HG03520 (cell line): Measurements from ENCODE around the gene CD22.

Experiments used
- ATAC-seq: cut with Tn5 transposase; IDR thresholded peaks from one replicate; pipeline ENCODE4 v1.9.1; 2021; ENCODE audit warnings: mild to moderate bottlenecking, moderate library complexity; ENCODE audit not compliant: unreplicated experiment

CD22 gene

DNA sequence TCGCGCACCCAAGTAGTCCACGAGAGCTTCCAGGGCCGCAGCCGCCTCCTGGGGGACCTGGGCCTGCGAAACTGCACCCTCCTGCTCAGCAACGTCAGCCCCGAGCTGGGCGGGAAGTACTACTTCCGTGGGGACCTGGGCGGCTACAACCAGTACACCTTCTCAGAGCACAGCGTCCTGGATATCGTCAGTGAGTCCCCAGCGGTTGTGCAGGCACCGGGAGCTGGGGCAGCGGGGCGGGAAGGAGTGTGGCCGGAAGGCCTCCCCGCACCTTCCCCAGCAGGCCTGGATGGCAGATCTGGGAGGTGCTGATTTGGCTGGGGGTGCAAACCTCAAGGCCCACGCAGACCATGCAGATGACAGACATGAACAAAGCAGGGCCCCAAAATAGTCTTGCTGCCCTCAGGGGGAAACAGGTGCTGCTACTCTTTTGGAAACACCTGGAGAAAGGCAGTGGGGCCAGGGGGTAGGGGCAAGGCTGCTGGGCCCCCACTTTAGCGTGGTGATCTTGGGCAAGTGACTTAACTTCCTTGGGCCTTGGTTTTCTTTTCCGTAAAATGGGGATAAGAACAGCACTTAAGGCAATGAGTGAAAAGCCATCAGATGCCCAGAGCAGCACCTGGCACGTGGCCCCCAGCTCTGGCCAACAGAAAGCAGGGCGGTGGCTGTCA, 33.1 kb upstream of the CD22 start:
- ATAC-seq = no peak

DNA sequence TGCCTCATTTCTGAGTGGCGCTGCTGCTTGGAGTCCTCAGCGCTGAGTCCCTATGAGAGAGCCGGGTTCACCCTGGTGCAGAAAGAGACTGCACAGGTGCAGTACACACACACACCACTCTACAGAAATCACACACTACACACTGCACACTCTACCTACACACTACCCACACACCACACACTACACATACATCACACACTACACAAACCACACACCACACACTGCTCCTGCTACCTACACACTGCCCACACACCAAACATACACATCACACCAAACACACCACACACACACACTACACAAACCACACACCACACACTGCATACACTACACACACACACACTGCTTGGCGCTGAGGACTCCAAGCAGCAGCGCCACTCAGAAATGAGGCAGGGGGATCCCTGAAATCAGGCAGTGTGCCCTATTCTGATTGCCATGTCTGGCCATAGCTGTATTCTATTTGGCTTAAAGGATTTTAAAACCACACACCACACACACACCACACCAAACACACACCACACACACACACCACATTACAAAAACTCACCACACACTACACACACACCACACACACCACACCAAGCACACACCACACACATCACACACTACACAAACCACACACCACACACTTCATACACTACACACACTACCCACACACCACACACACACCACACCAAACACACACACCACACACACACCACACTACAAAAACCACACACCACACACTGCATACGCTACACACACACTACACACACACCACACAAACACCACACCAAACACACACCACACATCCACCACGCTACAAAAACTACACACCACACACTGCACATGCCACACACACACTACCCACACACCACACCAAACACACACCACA, 32.1 kb upstream of the CD22 start:
- ATAC-seq = no peak

DNA sequence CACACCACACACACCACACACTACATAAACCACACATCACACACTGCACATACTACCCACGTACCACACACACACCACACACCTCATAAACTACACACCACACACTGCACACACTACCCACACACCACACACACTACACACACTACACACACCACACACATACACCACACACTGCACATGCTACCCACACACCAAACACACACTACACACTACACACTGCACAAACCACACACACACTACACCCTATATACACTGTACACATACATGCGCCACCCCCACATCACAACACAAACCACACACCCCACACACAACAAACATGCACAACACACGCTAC, 31.5 kb upstream of the CD22 start:
- ATAC-seq = no peak

DNA sequence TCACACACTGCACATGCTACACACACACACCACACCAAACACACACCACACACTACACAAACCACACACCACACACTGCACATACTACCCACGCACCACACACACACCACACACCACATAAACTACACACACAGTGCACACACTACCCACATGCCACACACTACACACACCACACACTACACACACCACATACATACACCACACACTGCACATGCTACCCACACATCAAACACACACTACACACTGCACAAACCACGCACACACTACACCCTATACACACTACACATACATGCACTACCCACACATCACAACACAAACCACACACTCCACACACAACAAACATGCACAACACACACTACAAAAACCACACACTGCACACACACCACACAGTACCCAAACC, 31.1 kb upstream of the CD22 start:
- no peak for ATAC-seq

DNA sequence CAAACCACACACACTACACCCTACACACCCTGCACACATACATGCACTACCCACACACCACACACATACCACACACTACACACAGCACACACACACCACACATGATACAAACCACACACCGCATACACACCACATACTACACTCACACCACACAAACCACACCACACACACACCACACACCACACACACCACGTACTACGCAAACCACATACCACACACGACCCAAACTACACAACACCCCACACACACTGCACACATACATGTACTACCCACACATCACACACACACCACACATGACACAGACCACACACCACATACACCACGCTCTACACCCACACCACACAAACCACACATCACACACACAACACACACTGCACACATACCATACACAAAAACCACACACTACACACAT, 30.4 kb upstream of the CD22 start:
- no peak for ATAC-seq

DNA sequence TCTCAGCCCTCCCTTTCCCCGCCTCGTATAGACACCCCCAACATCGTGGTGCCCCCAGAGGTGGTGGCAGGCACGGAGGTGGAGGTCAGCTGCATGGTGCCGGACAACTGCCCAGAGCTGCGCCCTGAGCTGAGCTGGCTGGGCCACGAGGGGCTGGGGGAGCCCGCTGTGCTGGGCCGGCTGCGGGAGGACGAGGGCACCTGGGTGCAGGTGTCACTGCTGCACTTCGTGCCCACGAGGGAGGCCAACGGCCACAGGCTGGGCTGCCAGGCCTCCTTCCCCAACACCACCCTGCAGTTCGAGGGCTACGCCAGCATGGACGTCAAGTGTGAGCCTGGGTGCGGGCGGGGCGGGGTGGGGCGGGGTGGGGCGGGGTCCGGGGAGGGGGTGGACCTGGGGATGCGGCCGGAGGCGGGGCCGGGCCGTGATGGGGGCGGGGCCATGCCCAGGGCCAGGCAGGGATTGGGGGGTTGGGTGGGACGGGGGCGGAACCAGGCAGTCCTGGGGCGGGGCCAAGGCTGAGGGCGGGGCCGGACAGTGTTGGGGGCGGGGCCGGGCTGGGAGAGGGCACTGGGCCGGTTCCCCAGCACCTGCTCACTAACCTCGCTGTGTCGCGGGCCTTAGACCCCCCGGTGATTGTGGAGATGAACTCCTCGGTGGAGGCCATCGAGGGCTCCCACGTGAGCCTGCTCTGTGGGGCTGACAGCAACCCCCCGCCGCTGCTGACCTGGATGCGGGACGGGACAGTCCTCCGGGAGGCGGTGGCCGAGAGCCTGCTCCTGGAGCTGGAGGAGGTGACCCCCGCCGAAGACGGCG, 29.3 kb upstream of the CD22 start:
- ATAC-seq = no peak

GRCh38 chr19:35300339-35300649, 28.7 kb upstream of the CD22 start:
- ATAC-seq = no peak

GRCh38 chr19:35301961-35302360, 27.0 kb upstream of the CD22 start:
- ATAC-seq = no peak

DNA sequence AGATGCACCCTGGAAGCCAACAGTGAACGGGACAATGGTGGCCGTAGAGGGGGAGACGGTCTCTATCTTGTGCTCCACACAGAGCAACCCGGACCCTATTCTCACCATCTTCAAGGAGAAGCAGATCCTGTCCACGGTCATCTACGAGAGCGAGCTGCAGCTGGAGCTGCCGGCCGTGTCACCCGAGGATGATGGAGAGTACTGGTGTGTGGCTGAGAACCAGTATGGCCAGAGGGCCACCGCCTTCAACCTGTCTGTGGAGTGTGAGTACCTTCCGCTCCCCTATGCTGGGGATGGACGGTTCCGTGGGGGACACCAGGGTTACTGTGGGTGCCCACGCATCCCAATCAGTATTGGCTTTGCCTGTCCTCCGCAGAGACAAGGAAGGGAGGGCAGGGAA, 26.5 kb upstream of the CD22 start:
- no peak for ATAC-seq

DNA sequence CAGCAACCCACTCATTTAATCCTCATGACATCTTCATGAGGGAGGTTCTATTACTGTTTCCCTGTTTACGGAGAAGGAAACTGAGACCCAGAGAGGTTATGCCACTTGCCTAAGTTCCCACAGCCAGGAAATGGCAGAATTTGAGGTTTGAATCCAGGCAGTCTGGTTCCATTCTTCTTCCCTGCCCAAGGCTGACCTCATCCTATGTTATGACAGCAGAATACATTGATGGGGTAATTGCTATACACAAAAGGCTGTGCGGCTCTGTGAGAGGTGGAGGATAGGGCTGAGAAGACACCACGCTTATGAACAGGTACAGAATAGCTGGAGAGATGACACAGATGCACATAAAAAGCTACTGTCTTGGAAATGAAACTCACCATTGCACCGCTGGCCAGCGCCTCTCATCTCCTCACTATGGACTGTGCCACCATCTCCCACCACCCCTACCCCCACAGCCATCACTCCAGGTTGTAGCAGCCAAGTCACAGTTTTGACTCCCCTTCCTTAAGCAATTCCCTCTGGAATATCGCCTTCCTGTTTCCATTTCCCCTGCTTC, 25.6 kb upstream of the CD22 start:
- no peak for ATAC-seq

DNA sequence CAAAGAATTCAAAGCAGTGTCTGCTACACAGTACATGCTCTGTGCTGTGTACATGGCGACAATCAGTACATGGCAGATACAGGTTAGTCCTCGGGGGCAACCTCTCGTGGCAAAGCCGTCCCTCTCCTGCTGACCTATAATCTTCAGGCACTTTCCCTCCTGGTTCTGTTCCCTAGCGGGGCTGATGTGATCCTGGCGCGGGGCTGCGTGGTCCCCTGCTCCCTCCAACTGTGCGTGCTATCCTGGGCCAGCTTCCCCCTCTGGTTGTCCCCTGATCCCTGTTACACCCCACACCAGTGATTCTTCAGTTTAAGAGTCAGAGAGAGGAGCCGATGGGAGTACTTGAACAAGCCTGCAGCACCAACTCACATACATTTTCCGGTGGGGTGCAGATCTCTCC, 25.0 kb upstream of the CD22 start:
- ATAC-seq = no peak

DNA sequence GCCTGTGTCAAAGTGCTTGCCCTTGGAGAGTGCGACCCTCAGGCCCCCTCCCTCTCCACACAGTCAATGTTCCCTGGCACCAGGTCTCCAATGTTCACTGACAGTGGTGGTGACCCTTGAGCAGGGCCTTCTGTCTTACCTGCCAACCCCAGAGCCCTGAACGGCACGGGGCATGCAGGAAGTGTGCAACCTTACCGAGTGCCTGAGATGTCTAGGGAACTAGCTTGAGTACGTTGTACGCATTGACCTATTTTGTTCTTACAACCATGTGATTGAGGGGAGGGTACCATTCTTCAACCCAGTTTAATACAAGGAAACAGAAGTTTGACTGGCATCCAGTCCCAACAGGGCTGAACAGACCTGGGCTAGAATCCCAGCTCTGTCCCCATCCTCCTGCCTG, 23.8 kb upstream of the CD22 start:
- no peak for ATAC-seq

DNA sequence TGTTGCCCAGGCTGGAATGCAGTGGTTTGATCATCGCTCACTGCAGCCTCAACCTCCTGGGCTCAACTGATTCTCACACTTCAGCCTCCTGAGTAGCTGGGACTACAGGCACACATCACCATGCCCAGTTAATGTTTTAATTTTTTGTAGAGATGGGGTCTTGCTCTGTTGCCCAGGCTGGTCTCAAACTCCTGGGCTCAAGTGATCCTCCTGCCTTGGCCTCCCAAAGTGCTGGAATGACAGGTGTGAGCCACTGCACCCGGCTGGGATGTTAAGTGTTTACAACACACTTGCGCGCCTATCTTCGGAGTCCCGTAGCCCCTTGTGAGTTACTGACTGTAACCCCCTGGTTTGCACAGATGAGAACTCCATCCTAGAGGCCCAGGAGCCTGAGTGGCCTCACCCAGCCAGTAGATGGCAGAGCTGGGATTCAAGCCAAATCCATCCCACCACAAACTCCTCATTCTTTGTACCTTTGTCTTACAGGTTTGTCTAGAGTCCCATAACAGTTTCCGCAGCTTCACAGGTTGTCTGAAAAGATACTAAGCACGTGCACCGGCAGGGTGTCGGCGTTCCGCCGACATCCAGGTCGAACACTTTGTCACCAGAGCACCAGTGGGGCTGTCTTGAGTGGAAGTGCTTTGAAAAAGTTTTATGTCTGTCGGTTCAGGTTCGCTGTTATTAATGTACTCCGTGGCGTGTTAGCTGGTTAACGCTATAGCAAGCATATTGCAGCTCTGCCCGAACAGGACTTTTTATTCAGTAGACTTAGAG, 22.3 kb upstream of the CD22 start:
- no peak for ATAC-seq

GRCh38 chr19:35307931-35308330, 21.1 kb upstream of the CD22 start:
- ATAC-seq = no peak

GRCh38 chr19:35308910-35309309, 20.1 kb upstream of the CD22 start:
- ATAC-seq = no peak

DNA sequence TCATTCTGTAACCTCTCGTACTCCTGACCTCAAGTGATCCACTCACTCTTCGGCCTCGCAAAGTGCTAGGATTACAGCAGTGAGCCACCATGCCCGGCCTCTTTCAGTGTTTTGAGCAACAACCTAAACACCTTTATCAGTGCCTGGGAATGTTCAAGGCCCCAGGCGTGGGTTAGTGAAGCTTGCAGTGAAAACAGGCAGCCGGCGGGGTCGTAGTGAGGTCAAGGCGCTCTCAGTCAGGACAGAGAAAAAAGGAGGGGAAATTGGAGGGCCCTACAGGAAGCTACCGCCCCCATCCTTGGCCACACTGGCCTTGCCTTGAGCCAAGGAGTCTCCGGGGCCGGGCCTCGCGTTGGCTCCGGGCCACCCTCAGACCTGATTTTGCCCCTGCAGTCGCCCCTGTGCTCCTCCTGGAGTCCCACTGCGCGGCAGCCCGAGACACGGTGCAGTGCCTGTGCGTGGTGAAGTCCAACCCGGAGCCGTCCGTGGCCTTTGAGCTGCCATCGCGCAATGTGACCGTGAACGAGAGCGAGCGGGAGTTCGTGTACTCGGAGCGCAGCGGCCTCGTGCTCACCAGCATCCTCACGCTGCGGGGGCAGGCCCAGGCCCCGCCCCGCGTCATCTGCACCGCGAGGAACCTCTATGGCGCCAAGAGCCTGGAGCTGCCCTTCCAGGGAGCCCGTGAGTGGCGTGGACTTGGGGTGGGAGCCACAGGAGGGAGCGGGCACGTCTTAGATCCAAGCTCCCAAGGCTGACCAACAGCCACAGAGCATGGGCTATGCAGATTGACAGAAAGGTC, 19.3 kb upstream of the CD22 start:
- ATAC-seq = no peak

GRCh38 chr19:35310331-35310730, 18.7 kb upstream of the CD22 start:
- no peak for ATAC-seq

DNA sequence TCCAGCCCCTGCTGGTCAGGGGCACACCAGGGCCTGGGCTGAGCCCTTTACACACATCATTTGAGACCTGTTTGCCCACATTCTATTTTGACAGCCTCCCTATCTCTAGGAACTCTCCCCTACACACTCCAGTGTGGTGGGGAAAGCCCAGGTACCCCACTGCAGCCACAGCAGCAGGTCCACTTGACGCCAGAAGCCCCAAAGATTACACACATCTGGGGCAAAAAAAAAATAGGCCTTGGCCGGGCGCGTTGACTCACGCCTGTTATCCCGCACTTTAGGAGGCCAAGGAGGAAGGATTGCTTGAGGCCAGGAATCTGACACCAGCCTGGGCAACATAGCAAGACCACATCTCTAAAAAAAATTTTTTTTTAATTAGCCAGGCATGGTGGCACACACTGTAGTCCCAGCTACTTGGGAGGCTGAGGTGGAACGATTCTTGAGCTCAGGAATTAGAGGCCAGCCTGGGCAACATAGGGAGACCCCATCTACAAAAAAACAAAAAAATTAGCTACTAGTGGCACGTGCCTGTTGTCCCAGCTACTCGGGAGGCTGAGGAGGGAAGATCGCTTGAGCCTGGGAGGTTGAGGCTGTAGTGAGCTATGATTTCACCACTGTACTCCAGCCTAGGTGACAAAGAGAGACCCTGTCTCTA, 18.0 kb upstream of the CD22 start:
- ATAC-seq = no peak

- ATAC-seq = no peak
Observed at GRCh38 chr19:35311901-35312665, 16.9 kb upstream of the CD22 start.
